GM13976 (cell line): Measurements from ENCODE around the gene MPIG6B.

Experiments
- DNase-seq: peaks from one replicate; pipeline ENCODE4 v3.0.0; 2012; ENCODE audit warnings: low spot score
- CTCF ChIP-seq: IDR thresholded peaks from 2 replicates; pipeline ENCODE4 v1.5.1; 2012; ENCODE audit warnings: borderline replicate concordance, mild to moderate bottlenecking; ENCODE audit not compliant: insufficient read depth; ENCODE audit errors: extremely low read depth, missing control alignments, control extremely low read depth
- in situ Hi-C: fragments of 300-500 bp; cut with MboI; formaldehyde crosslinking; loops from one replicate; pipeline ENCODE4 v1.12.0; 2022; ENCODE audit warnings: low sequenced_read_pairs, mixed read lengths, inconsistent platforms; ENCODE audit not compliant: unreplicated experiment

MPIG6B gene

GRCh38 chr6:31723245-31723979 lies at the start of gene MPIG6B:
Gene MPIG6B, plus strand, starts transcription at chr6:31723373. Its CDS starts 11 bp downstream, at chr6:31723384.
- in situ Hi-C loops: no loop called here
- TF ChIP-seq CTCF: no peak
- DNase-seq: no peak

DNA sequence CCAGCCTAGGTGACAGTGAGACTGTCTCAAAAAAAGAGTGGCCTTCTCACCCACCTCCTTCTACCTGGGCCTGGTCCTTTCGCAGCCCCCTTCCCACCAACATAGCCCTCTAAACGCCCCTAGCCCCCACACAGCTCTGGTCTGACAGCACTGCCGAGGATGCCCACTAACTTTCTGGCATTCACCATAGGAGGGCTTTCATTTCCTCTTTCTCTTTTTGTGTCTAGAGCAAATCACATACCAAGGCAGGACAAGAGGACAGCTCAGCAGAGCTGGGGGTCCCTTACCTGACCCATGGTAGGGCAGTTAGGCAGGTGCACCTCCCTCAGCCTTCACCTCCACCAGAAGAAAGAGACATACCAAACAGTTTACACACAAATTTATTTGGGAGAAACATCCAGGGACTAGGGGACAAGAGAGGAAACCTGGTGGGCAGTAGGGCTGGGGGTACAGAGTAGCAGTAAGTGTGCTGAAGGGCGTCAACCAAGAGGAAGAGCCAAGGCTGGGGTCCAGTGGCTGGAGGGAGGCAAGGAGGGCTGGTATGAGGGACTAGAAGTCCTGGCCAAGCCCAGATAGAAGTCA lies 46.8 kb upstream of the MPIG6B start:
- in situ Hi-C loops: no loop called here
- no peak for DNase-seq
- no peak for TF ChIP-seq CTCF

GRCh38 chr6:31676904-31677303 lies 46.3 kb upstream of the MPIG6B start:
- no peak for DNase-seq
- in situ Hi-C loops: no loop called here
- TF ChIP-seq CTCF: no peak

DNA sequence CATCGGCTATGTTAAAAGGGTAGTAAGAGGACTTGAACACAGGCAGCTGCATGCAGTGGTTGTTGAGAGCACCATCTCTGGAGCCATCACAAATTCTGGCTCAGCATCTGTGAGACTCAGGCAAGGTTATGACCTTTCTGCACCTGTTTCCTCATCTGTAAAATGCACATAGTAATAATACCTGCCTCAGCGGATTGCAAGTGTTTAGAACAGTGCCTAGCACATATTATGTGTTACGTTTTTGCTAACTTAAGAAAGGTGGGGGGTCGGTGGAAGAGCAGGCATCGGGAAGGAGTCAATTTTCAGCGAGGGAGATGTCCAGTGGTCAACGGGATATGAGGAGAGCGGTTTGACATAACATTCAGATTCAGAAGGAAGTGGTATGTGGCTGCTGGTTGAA lies 45.2 kb upstream of the MPIG6B start:
- no peak for TF ChIP-seq CTCF
- DNase-seq: no peak
- in situ Hi-C loops: no loop called here

GRCh38 chr6:31680226-31681134 lies 42.7 kb upstream of the MPIG6B start, which contains the start of gene LY6G5C:
Gene LY6G5C, minus strand, starts transcription at chr6:31681067. Its CDS starts 694 bp downstream, at chr6:31680373.
- DNase-seq: peak; percentile 86
- in situ Hi-C loops: loop anchor here (10.0 kb wide), 1 partner anchor 274 kb away; the partner anchor contains the start of genes NELFE and SKIC2
- TF ChIP-seq CTCF: peak; percentile 79

GRCh38 chr6:31681135-31681671 lies 42.0 kb upstream of the MPIG6B start:
- TF ChIP-seq CTCF: peak; percentile 20
- in situ Hi-C loops: loop anchor here (10.0 kb wide), 1 partner anchor 274 kb away; the partner anchor contains the start of genes NELFE and SKIC2
- peak; percentile 81 for DNase-seq
